ENCODE results near the gene OTOGL.
"Not testable (repeated sequence)": the region's sequence is repeated elsewhere in the genome, so short reads cannot be mapped to it uniquely, and the experiment has no call there.

Gene OTOGL, protein sequence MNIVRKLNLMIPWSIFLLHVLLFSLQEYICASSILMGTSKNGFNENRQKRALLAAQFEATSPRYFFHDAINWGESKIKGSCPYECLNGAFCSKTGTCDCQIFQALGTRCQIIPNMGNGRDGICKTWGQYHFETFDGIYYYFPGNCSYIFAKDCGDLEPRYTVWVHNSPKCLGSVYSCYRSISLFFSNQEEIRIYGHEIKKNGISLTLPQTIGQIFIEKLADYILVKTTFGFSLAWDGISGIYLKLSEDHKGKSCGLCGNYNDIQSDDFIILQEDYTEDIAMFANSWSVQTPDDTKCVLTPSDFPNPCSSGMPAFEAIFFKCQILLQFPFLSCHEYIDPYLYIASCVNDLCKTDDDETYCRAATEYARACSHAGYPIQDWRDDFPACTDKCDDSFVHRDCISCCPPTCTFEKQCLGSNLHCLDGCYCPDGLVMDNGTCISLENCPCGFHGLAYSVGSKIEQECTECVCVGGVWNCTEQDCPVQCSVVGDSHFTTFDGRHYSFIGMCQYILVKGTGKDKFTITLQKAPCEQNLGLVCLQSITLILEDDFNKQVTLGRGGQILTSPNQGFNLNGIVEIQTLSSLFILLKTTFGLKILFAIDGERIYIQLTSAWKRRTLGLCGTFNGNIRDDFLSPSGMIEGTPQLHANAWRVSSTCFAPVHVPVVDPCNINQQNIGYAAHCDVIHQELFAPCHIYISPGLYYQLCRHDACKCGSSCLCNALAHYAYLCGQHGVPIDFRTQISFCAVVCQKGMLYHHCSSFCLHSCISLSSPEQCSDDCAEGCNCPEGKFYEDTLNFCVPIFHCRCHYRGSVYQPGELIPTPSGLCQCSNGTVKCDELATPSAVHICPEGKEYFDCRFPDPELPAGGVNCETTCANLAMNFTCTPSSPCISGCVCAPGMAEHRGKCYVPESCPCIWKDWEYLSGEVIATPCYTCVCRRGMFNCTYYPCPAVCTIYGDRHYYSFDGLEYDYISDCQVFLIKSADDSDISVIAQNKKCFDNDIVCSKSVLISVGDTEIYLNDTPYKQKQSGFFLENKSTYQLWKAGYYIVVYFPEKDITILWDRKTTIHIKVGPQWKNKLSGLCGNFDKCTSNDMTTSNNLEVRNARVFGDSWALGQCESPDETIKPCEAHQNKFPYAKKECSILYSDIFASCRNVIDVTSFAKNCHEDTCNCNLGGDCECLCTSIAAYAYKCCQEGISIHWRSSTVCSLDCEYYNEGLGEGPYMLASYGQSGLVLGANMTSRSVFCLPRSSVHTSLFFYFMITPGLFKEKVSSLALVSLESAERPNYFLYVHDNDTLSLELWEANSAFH (N-terminal part only)

DNA sequence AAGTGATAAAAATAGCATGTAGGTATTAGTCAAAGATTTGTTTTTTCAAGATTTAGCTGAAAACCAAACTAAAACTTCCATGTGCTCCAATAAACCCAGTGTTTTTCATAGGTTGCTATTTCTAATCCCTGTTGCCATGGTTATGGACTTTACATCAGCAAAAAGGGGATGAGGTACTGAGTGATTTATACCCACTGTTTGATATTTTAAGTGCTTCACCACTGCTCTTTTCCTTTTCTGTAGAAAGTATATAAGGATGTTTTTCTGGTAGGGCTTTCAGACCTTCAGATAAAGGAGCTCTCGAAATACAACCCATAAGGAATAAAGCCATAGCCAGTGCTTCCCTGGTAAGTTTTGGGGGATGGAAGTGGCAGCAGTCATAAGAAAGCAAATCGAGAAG lies at the start of gene OTOGL:
Gene OTOGL (plus strand): TSS at position 279 of the 400 bp plus-strand sequence. CDS start 109,895 bp downstream, outside the sequence.
- DNase-seq = peak; percentile 25

DNA sequence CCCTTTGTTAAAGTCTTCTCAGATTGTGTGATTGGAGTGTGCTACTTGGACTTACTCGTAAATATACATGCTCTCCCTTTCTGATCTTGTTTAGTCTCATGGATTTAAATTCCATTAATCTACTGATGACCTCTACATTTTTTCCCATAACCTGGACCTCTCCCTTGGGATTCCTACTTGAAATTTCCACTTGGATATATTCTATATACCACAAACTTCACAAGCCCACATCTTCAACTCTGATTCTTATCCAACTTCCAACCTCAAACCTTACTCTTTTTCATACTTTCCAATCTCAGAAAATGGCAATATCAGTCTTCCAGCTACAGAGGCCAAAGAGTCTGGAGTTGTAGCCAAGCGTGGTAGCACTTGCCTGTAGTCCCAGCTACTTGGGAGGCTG lies 49.1 kb upstream of the OTOGL start:
- DNase-seq = peak; percentile 53

DNA sequence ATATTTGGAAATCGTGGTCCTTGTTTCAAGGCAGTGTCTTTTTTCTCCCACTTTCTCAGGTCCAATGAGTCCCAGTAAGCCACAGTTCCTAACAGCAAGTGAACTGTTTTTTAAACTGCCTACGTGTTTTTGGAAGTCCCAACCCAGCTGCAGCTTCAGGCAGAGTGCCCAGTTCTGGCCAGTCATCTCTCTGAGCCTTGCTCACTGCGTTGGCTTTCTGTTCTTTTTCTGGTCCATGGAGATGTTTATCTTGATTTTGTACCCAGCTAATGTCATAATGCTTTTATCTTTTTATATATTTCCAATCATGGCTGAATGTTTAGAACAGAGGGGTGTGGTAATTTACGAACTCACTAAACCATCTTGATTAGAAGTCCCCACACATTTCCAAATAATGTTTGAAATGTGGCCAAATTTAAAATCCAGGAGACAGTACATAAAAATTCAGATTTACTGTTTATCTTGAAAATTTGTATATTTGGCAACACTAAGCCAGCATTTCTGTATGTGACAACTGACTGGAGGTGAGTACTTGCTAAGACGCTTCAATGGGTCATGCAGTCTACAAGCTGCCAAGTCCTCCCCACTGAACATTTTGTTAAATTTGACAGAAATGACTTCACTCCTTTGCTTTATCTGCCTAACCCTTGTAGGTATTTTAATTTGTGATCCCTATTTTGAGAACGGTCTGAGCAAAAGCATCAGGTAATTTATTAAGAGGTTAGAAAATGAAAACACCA lies 46.1 kb upstream of the OTOGL start:
- peak; percentile 86 for DNase-seq

DNA sequence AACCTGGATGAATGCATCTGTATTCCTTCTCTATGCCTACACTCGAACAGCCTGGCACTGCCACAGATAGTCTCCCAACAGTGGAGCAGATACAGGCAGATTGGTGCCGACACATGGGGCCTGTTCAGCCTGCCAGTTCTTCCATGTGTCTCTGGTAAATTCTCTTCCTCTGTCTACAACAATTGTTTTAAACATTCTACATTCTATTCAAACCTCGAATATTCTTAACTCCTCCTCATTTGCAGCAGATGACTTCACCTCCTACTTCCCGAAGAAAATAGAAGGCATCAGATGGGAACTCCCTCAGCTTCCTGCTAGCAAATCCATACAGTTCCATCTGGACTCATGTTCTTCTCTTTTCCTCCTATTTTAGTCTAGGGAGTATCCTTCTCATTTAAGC lies 43.1 kb upstream of the OTOGL start:
- DNase-seq = no peak

DNA sequence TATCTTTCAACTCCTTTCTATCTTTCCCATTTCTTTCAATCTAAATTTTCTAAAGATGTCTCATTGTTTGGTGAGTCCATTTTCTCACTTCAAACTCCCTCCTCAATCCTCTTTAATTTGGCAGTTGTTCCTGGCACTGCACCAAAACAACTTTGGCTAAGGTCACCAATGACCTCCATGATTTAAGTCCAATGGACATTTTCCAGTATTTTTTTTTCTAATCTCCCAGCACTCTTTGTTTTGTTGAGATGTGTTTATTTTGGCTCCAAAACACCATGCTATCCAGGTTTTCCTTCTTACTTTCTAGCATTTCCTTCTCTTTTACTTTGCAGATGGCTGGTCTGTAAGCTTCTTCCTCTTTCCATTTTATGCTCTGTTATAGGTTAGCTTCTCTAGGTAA lies 42.5 kb upstream of the OTOGL start:
- DNase-seq = peak; percentile 28

DNA sequence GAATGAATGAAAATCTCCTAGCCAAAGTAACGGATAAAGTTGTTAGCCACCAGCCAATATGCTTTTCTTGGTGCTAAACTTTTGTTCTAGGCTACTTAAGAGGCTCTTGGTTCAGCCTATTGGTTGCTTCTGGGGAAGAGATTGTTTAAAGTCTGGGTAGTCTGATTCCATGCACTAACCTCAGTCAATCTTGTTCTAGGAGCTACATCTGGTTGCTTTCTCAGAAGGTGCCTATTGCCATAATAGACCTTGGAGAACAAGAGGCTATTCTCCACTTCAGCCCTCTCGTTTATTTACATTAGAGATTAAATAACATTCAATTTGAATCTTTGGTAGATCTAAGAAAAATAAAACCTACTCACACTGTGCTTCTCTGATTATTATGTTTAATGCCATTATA lies 40.8 kb upstream of the OTOGL start:
- DNase-seq = no peak

DNA sequence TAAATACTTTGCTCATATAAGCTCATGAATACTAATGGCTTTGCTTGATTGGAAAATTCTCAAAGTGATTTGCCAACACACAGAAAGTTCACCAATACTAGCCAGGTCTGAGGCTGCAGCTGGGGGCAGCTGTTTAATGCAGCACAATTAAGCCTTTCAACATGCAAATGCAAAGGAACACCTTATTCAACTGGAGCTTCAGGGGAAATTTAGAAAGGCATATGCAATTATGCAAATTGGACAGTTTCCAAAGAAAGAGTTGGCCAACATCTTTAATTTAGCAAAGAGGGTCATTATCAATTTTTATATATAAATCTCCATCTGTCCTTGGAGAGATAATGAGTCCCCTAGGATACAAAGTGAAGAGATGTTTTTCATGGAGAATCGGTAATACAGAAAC lies 40.2 kb upstream of the OTOGL start:
- DNase-seq = no peak

DNA sequence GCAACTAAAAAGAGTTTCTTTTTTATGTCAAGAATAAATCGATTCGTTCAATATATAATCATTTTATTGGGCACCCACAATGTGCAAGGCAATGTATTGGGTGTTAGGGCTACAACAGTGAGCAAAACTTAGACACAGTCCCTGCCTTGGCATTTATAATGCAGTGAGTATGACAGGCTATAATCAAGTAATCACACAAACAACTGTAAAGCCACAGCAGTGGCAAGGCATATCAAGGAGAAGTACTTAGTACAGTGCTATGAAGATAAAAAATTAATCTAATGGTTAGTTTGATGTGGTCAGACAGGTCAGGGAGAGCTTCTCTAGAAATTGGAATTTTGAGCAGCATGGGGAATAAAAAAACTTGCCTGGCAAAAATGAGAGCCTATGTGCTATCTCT lies 39.5 kb upstream of the OTOGL start:
- no peak for DNase-seq

DNA sequence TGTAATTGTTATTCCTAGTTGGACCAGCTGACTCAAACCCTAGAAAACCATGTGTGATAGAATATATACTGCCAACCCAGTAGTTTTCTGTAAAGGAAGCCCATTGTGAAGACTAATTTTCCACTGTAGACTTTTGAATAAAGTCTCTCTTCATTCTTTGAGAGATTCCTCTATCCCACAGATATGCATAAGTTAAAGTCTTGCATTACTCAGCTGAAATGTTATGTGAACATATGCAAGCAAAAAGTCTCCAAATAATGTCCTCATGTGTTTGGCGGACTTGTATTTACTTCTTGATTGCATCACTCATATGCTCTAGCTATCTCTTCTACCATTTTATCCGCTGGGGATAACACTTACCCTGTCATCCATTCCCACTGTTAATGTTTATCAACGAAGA lies 35.1 kb upstream of the OTOGL start:
- DNase-seq = peak; percentile 94

DNA sequence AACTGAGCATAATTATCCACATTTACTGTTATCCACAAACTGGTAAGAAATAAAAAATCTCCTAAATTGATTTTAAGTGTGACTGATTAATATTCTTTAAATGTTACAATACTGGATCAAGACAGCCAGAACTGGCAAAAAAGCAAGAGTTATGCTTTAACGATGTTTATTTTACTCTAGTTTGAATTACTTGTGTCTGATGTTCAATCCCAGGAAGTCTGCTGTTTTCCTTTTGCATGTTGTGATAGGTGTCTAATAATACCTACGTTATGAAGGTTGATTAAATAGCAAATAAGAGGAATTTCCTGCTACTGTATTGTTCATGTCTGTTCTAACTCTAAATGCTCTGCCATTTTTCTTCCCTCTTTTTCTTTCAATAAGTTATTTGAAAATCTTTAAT lies 34.4 kb upstream of the OTOGL start:
- DNase-seq = no peak

DNA sequence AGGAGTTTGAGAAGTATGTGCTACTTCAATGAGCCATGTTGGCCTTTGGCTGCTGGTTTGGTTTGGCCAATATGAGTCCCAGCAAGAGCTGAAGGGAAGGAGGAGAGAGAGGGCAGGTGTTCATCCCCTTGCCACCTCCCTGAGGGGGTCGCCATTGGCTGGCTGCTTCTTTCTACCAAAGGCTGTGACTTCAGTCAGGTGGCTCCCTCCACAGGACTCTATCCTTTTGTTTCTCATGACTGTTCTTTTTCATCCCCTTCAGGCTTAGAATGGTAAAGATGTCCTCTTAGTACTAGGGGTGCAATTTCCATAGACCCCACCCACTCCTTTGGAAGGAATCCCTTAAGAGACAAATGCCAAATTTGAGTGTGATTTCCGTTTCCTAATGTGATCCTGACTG lies 31.2 kb upstream of the OTOGL start:
- DNase-seq = no peak

DNA sequence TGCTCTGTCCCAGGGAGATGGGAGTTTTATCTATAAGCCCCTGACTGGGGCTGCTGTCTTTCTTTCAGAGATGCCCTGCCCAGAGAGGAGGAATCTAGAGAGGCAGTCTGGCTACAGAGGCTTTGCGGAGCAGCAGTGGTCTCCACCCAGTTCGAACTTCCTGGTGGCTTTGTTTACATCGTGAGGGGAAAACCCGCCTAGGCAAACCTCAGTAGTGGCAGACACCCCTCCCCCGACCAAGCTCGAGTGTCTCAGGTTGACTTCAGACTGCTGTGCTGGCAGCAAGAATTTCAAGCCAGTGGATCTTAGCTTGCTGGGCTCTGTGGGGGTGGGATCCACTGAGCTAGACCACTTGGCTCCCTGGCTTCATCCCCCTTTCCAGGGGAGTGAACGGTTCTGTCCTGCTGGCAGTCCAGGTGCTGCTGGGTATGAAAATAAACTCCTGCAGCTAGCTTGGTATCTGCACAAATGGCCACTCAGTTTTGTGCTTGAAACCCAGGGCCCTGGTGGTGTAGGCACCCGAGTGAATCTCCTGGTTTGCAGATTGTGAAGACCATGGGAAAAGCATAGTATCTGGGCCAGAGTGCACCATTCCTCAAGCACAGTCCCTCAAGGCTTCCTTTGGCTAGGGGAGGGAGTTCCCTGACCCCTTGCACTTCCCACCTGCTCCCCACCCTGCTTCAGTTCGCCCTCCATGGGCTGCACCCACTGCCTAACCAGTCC lies 15.3 kb upstream of the OTOGL start:
- DNase-seq = not testable (repeated sequence)

DNA sequence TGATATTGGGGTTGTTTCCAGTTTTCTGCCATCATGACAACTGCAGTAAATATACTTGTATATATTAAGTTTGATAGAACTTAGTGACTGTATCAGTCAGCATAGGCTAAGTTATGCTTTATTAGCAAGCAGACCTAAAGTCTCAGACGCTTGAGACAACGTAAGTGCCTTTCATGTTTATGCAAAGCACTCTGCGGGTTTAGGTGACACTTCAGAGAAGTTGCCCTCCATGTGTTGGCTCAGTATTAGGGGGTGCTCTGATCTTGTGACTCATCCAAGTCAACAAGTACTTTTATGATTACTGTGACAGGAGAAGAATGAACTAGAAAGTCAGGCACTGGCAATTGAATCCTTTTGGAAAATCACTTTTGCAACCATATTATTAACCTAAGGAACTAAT lies 13.3 kb upstream of the OTOGL start:
- DNase-seq = no peak

DNA sequence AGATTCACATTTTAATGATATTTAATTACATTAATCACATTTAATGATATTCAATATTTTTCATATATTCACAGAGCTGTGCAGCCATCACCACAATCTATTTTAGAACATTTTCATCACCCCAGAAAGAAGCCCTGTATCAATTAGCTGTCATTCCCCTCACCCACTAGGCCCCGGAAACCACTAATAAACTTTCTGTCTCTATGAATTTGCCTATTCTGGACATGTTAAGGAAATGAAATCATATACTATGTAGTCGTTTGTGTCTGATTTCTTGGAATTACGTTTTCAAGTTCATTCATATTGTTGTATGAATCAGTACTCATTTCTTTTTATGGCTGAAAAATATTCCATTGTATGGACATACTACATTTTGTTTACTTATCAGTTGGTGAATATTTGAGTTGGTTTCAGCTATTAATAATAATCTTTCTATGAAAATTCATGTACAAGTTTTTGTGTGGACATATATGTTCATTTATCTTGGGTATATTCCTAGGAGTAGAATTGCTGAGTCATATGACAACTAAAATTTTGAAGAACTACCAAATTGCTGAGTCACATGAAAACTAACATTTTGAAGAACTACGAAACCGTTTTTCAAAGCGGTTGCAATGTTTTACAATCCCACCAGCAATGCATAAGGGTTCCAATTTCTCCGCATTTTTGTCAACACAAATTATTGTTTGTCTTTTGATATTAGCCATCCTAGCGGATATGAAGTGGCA lies 11.7 kb upstream of the OTOGL start:
- DNase-seq = no peak

DNA sequence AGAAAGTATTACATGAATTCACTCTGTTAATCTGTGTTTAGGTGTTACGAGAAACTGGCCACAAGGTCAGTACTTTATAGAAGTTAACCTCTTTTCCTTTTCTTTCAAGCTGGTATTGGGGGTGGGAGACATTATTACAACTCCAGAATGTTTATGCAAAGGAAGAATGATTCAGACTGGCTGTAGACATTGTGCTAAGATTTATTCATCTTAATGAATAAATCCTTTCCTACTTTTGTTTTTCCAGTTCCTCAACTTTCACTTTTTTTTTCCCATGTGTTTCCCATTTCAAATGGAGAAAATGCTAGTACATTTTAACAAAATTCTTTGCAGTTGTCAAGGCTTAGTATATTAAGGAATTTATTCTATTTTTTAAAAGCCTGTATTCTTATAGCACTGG lies 1.3 kb downstream of the OTOGL start:
- DNase-seq = peak; percentile 78

DNA sequence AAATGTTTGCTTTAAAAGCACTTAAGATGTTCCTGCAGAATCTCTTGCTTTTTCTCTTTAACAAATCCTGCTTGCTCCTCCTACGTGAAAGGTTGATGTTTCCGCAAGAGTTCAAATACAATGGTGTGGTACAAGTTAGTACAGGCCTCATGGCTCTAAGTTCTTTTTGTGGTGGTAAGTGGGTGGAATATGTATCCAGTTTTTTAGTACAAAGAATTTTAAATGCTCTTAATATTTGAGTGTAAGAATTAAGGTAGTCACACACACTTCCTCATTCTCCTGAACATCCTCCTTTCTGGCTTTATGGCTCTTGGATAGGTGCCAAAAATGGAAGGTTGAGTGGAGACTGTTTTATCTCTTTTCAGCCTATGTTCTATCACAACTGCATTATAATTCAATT lies 1.8 kb downstream of the OTOGL start:
- peak; percentile 34 for DNase-seq

DNA sequence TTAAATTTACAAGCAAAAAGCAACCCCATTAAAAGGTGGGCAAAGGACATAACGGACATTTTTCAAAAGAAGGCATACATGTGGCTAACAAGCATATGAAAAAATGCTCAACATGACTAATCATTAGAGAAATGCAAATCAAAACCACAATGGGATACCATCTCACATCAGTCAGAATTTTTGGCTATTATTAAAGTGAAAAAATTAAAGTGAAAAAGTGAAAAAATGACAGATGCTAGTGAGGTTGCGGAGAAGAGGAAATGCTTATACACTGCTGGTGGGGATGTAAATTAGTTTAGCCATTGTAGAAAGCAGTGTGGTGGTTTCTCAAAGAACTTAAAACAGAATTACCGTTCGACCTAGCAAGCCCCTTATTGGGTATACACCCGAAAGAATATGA lies 7.9 kb downstream of the OTOGL start:
- peak; percentile 78 for DNase-seq

DNA sequence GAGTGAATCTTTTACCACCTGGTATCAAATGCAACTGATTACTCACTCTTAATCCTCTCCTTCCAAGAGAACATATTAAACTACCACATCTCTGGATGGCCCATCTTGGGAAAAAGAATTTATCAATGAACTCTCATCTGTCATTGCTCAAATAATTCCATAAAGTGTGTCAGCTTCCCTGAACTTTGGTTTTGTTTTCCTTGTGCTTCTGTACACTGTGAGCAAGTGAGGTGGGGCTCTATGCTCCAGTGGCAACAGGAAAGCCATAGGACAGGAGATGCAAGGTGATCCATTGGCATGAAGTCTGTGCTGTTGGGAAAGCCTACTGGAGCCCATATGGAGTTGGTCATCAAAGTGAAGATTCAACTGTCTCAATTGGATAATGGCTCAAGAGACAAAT lies 17.4 kb downstream of the OTOGL start:
- DNase-seq = no peak

DNA sequence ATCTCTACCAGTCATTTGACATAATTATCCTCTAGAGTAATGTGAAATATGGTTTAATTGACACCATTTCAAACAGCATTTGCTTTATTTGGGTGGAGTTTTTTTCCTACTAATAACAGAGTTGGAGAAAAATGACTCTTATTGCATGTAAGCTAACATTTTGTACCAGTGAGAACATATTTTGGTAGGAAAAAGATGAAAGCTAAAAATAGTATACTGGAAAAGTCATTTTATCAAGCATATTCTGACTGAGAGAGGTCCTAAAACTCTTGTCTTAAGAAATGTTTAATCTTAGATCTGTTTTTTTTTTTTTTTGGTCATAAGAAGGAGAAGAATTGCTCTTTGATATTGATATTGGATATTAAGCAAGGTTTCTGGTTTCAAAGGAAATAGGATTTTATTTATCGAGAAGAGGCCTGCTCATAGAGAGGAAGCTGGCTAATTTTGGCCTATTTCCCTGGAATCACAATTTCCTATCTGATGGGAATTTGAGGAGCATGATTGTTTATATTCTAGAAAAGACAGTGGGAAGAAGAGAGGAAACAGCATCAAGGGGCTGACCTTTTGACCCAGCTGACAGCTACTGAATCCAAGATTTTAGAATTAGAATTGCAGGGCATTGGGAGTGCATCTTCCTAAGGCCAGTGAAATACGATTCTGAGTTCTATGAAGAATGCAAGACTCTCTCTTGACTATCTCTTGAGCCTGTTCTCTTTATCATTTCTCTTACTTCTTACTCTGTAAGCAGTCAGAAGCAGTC lies 19.4 kb downstream of the OTOGL start:
- no peak for DNase-seq

DNA sequence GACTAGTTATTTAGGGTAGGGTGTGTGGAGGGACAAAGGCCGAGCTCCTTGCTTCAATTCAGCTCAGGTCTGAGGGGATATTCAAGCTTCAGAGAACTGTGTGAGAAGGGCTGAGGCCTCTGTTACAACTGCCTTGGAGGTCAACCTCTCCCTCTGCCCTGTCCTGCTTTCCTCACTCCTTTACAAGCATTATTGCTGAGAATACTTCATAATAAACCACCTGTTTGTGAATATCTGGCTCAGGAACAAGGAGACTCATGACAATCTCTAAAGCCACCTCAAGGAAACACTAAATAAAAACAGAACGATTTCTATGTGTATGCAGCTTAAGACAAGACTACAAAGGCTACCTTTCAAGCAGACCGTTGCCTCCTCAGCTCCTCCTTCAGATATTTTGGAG lies 21.7 kb downstream of the OTOGL start:
- DNase-seq = no peak

All from fibroblast of upper back skin (primary cell).